Measurements from ENCODE around the gene VENTX.

DNA sequence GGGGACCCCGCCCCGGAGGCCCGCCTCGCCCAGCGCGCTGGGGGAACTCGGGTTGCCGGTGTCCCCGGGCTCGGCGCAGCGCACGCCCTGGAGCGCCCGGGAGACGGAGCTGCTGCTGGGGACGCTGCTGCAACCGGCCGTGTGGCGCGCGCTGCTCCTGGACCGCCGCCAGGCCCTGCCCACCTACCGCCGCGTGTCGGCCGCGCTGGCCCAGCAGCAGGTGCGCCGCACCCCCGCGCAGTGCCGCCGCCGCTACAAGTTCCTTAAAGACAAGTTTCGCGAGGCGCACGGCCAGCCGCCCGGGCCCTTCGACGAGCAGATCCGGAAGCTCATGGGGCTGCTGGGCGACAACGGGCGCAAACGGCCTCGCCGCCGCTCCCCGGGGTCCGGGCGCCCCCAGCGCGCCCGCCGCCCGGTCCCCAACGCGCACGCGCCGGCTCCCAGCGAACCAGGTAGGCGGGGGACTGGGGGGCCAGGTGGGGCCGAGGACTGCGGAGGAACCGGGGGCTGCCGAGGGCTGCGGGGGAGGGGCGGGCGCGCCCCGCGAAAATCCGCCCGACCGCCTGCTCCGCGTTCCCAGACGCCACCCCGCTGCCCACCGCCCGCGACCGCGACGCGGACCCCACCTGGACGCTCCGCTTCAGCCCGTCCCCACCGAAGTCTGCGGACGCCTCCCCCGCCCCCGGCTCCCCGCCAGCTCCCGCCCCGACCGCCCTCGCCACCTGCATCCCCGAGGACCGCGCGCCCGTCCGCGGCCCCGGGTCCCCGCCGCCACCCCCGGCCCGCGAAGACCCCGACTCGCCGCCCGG is 7.1 kb upstream of the VENTX start:
- TF ChIP-seq CREB1 (CRISPR knock-in tag; IDR thresholded peaks at IDR 0.05) (no peak), CREM (CRISPR knock-in tag; IDR thresholded peaks at IDR 0.05) (no peak), ELF4 (CRISPR knock-in tag; IDR thresholded peaks at IDR 0.05; ENCODE audit: low read depth) (peak; percentile 83; the same call in 1 of the 2 replicates)
- TF ChIP-seq, protein P1, sequence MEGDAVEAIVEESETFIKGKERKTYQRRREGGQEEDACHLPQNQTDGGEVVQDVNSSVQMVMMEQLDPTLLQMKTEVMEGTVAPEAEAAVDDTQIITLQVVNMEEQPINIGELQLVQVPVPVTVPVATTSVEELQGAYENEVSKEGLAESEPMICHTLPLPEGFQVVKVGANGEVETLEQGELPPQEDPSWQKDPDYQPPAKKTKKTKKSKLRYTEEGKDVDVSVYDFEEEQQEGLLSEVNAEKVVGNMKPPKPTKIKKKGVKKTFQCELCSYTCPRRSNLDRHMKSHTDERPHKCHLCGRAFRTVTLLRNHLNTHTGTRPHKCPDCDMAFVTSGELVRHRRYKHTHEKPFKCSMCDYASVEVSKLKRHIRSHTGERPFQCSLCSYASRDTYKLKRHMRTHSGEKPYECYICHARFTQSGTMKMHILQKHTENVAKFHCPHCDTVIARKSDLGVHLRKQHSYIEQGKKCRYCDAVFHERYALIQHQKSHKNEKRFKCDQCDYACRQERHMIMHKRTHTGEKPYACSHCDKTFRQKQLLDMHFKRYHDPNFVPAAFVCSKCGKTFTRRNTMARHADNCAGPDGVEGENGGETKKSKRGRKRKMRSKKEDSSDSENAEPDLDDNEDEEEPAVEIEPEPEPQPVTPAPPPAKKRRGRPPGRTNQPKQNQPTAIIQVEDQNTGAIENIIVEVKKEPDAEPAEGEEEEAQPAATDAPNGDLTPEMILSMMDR (IDR thresholded peaks at IDR 0.05), result no peak
